Activated B cell treated with CpG ODN at 0.5 μM for 24 hours (primary cell): ENCODE measurements around the gene CCDC201. TPM values are rescaled to one million over a fixed set of nuclear protein-coding genes. Genes with fewer than 3 reads are reported as not detected.

Experiments used
- ATAC-seq: fragments of 200-7000 bp; cut with Tn5 transposase; one replicate; pipeline ENCODE4 v1.10.0; 2021; ENCODE audit warnings: low read depth, mild to moderate bottlenecking, moderate library complexity
- CTCF ChIA-PET: fragments of 350-600 bp; sonication (Branson Sonifier 250); formaldehyde crosslinking; loops from one replicate; lab custom pipeline; 2021; ENCODE audit warnings: antibody characterized with exemption; lab: Charles Lee
- POLR2A ChIA-PET: fragments of 350-600 bp; sonication (Branson Sonifier 250); formaldehyde crosslinking; loops from one replicate; lab custom pipeline; 2021; ENCODE audit warnings: antibody characterized with exemption; lab: Charles Lee
- DNase-seq: peaks from one replicate; pipeline ENCODE4 v3.0.0; 2022
- H3K27ac Mint-ChIP-seq: one replicate; pipeline ENCODE4 v1.8.0; 2020; ENCODE audit warnings: mixed read lengths
- H3K27me3 Mint-ChIP-seq: one replicate; pipeline ENCODE4 v1.8.0; 2021; ENCODE audit warnings: mixed read lengths
- H3K36me3 Mint-ChIP-seq: one replicate; pipeline ENCODE4 v1.8.0; 2021; ENCODE audit warnings: low read depth, mixed read lengths
- H3K4me1 Mint-ChIP-seq: one replicate; pipeline ENCODE4 v1.8.0; 2021; ENCODE audit warnings: mixed read lengths
- H3K4me3 Mint-ChIP-seq: one replicate; pipeline ENCODE4 v1.8.0; 2020; ENCODE audit warnings: mild to moderate bottlenecking, mixed read lengths
- H3K9me3 Mint-ChIP-seq: one replicate; pipeline ENCODE4 v1.8.0; 2020; ENCODE audit warnings: mixed read lengths
- intact Hi-C: fragments of 100-400 bp; cut with micrococcal nuclease; formaldehyde crosslinking; loops from one replicate; pipeline ENCODE4 v1.15.1; 2024
- total RNA-seq: library from RNA; stranded (reverse); gene quantifications from 2 replicates; pipeline ENCODE4 v1.2.3, GENCODE V29; 2022
- TF ChIP-seq, protein P1 (sequence below): fragments of 200-600 bp; IDR thresholded peaks from one replicate; pipeline ENCODE4 v1.8.0; 2022; ENCODE audit warnings: antibody characterized with exemption, mild to moderate bottlenecking

Gene CCDC201
- total RNA-seq, 1 donor from 2014 or later, result not detected

DNA sequence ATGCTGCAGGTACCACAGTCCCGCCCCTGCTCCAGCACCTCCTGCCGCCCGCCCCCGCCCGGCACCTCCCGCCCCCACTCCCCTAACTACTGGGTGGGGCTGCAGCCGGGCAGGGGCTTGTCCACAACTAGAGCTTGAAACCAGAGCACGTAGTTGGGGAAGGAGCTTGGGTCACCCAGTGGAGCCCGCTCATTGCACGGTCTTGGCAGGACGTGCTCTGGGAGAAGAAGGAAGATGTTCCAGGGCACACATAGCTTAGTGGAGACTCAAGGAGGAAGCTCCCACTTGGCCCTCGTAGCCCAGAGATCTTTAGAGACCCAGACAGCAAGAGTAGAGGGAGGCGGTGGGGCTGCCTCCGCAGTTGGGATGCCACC is 16.1 kb upstream of the CCDC201 start:
- TF ChIP-seq, protein P1, sequence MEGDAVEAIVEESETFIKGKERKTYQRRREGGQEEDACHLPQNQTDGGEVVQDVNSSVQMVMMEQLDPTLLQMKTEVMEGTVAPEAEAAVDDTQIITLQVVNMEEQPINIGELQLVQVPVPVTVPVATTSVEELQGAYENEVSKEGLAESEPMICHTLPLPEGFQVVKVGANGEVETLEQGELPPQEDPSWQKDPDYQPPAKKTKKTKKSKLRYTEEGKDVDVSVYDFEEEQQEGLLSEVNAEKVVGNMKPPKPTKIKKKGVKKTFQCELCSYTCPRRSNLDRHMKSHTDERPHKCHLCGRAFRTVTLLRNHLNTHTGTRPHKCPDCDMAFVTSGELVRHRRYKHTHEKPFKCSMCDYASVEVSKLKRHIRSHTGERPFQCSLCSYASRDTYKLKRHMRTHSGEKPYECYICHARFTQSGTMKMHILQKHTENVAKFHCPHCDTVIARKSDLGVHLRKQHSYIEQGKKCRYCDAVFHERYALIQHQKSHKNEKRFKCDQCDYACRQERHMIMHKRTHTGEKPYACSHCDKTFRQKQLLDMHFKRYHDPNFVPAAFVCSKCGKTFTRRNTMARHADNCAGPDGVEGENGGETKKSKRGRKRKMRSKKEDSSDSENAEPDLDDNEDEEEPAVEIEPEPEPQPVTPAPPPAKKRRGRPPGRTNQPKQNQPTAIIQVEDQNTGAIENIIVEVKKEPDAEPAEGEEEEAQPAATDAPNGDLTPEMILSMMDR, result no peak
- CTCF ChIA-PET, result no interaction called here
- no peaks in the 10 kb centered on the region for H3K9me3 Mint-ChIP-seq
- POLR2A ChIA-PET, result no interaction called here
- no peak overlapping the region for H3K27ac Mint-ChIP-seq
- intact Hi-C loops, result no loop called here
- DNase-seq (no peak), ATAC-seq (no peak)
- no peaks in the 10 kb centered on the region for H3K4me1 Mint-ChIP-seq
- H3K4me3 Mint-ChIP-seq, result no peak overlapping the region
- no peaks in the 10 kb centered on the region for H3K36me3 Mint-ChIP-seq
- H3K27me3 Mint-ChIP-seq, result peaks cover 46% of the 10 kb centered on the region

DNA sequence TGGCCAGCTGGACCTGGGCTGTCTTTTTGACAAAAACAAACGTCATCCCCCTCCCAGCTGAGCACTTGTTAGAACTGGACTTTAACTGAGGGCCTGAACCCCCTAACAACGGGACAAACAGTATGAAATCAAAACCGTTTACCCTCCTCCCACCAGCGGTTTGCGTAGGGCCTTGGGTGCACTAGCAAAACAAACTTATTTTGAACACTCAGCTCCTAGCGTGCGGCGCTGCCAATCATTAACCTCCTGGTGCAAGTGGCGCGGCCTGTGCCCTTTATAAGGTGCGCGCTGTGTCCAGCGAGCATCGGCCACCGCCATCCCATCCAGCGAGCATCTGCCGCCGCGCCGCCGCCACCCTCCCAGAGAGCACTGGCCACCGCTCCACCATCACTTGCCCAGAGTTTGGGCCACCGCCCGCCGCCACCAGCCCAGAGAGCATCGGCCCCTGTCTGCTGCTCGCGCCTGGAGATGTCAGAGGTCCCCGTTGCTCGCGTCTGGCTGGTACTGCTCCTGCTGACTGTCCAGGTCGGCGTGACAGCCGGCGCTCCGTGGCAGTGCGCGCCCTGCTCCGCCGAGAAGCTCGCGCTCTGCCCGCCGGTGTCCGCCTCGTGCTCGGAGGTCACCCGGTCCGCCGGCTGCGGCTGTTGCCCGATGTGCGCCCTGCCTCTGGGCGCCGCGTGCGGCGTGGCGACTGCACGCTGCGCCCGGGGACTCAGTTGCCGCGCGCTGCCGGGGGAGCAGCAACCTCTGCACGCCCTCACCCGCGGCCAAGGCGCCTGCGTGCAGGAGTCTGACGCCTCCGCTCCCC is 15.5 kb upstream of the CCDC201 start, which contains the start of gene IGFBP1:
Gene IGFBP1, plus strand, starts transcription at position 304 of the 808 bp plus-strand sequence. Its CDS starts 165 bp downstream, at position 469.
- intact Hi-C loops, result no loop called here
- no peak within 1 kb of the TSS for H3K4me3 Mint-ChIP-seq
- DNase-seq, result no peak
- peaks cover 44% of the 10 kb centered on the region for H3K27me3 Mint-ChIP-seq
- no peak within 1 kb of the TSS for H3K27ac Mint-ChIP-seq
- H3K4me1 Mint-ChIP-seq, result no peaks in the 10 kb centered on the region
- ChIA-PET CTCF (no interaction called here), POLR2A (no interaction called here)
- ATAC-seq, result no peak
- H3K9me3 Mint-ChIP-seq, result no peaks in the 10 kb centered on the region
- no peaks in the 10 kb centered on the region for H3K36me3 Mint-ChIP-seq
- TF ChIP-seq, protein P1, result no peak

DNA sequence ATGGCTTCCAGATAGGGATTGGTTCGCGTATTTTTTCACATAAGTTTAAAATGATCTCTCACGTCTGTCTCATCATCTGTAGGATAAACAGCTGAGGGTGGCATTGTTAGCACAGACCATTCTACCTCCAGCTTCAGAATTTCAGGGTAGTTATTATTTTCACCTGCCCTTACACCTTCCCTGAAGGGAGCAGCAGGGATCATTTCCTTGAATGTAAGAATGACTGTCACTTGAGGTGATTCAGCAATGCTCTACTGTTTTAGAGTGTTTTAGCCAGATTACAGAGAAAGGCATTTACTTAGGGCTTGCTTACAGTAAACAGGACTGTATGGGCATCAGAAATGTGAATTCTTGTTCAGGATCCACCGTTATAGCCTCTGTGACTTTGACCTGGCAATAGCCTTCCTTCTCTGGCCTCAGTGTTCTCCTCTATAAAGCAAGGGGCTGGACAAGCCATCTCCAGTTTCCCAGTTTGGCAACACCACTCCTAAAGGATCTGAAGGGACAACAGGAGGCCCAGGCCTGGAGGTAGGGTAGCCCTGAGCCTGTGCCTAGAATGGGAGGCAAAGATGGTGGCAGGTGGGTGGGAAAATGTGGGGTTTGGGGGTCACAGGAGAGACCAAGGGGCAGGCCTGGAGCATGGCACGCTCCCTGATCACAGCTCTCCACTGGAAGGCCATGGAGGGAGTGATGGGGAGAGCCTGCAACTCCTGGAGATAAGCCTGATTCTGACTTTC is 14.2 kb upstream of the CCDC201 start:
- DNase-seq, result no peak
- H3K36me3 Mint-ChIP-seq, result no peaks in the 10 kb centered on the region
- POLR2A ChIA-PET, result no interaction called here

DNA sequence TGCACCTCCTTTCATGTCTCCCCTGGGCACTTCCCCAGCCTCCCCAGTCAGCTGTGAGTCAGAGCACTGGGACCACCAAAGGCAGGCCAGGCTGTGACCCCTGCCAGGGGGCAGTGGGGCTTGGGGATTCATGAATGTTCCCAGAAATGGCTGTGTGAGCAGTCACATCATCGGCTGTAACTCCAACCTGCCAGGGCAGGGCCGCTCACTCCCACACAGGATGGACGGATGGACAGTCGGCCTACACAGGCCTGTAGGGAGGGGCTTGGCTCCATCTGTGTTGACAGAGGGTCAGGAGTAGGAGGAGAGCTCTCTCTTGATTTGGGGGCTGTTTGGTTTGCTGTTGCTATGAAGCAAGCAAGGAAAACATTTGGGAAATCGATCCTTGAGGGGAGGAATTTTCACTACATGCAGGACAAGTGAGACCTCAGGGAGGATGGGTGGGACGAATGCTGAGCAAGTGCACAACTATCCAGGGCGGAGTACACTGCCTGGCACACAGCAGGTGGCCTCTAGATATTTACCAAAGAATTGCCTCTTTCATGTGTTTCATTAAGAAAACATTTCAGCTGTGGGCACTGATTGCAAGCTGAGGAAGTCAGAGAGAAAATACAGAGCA is 12.5 kb upstream of the CCDC201 start:
- Mint-ChIP-seq H3K36me3 (no peaks in the 10 kb centered on the region), H3K9me3 (no peaks in the 10 kb centered on the region), H3K27me3 (peaks cover 37% of the 10 kb centered on the region), H3K4me1 (no peaks in the 10 kb centered on the region), H3K27ac (no peak overlapping the region), H3K4me3 (no peak overlapping the region)
- no peak for DNase-seq
- TF ChIP-seq, protein P1, result no peak
- ChIA-PET CTCF (no interaction called here), POLR2A (no interaction called here)
- no peak for ATAC-seq
- intact Hi-C loops, result no loop called here

More for the DNA sequence above, 14.2 kb upstream of the CCDC201 start:
- Mint-ChIP-seq H3K4me1 (no peaks in the 10 kb centered on the region), H3K4me3 (no peak overlapping the region), H3K9me3 (no peaks in the 10 kb centered on the region), H3K27ac (no peak overlapping the region), H3K27me3 (peaks cover 47% of the 10 kb centered on the region)
- TF ChIP-seq, protein P1, result no peak
- CTCF ChIA-PET, result no interaction called here
- no peak for ATAC-seq
- intact Hi-C loops, result no loop called here

DNA sequence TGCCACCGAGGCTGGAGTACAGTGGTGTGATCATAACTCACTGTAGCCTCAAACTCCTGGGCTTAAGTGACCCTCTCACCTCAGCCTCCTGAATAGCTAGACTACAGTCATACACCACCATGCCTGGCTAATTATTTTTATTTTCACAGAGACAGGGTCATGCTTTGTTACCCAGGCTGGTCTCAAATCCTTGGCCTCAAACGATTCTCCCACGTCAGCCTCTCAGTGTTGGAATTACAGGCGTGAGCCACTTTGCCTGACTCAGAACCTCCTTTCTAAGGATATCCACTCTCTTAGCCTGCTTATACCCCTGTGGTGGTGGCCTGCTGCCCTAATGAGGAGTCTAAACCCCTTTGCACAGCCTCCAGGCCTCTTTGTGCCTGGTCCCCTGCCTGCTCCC is 11.3 kb upstream of the CCDC201 start:
- TF ChIP-seq, protein P1, result no peak
- ChIA-PET CTCF (no interaction called here), POLR2A (no interaction called here)
- no peak overlapping the region for H3K27ac Mint-ChIP-seq
- H3K4me1 Mint-ChIP-seq, result no peaks in the 10 kb centered on the region
- peaks cover 5% of the 10 kb centered on the region for H3K9me3 Mint-ChIP-seq
- no peaks in the 10 kb centered on the region for H3K36me3 Mint-ChIP-seq
- H3K27me3 Mint-ChIP-seq, result peaks cover 29% of the 10 kb centered on the region
- H3K4me3 Mint-ChIP-seq, result no peak overlapping the region
- intact Hi-C loops, result no loop called here
- DNase-seq (no peak), ATAC-seq (no peak)
